ENCODE data around the gene MRPL46.

DNA sequence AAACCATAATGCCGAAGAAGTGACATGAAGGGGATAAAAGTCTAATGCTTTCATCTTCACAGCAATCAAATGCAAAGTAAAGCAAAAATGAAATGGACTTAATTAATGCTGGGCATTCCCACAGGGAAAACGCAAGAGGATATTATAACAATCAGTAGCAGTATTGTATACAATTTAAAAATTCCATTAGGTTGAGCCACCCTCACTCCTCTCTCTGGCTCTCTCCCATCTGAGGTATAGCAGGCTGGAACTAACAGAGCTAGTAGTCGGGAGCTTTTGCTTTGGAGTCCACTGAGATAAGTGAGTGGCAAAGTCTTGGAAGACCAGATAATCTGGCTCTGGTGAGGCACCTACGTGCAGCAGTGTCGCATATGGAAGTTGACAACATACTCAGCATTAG, 45.4 kb upstream of the MRPL46 start:
- TF ChIP-seq, protein P1, sequence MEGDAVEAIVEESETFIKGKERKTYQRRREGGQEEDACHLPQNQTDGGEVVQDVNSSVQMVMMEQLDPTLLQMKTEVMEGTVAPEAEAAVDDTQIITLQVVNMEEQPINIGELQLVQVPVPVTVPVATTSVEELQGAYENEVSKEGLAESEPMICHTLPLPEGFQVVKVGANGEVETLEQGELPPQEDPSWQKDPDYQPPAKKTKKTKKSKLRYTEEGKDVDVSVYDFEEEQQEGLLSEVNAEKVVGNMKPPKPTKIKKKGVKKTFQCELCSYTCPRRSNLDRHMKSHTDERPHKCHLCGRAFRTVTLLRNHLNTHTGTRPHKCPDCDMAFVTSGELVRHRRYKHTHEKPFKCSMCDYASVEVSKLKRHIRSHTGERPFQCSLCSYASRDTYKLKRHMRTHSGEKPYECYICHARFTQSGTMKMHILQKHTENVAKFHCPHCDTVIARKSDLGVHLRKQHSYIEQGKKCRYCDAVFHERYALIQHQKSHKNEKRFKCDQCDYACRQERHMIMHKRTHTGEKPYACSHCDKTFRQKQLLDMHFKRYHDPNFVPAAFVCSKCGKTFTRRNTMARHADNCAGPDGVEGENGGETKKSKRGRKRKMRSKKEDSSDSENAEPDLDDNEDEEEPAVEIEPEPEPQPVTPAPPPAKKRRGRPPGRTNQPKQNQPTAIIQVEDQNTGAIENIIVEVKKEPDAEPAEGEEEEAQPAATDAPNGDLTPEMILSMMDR (IDR thresholded peaks at IDR 0.05), result no peak
- no peak for TF ChIP-seq POLR2A (IDR thresholded peaks at IDR 0.05)

All from breast epithelium (tissue), 3 donors.